GM10847 (cell line): ENCODE results near the gene CPSF4L.

Experiments
- POLR2A ChIP-seq: IDR thresholded peaks from 2 replicates; pipeline ENCODE4 v1.6.1; 2011; ENCODE audit not compliant: insufficient read length; ENCODE audit errors: extremely low read depth

The CPSF4L gene

GRCh38 chr17:73231841-73232586, 29.7 kb downstream of the CPSF4L start:
- peak; percentile 62 for TF ChIP-seq POLR2A

- TF ChIP-seq POLR2A, result no peak
These were observed 30.3 kb downstream of the CPSF4L start for GRCh38 chr17:73231395-73231794.

DNA sequence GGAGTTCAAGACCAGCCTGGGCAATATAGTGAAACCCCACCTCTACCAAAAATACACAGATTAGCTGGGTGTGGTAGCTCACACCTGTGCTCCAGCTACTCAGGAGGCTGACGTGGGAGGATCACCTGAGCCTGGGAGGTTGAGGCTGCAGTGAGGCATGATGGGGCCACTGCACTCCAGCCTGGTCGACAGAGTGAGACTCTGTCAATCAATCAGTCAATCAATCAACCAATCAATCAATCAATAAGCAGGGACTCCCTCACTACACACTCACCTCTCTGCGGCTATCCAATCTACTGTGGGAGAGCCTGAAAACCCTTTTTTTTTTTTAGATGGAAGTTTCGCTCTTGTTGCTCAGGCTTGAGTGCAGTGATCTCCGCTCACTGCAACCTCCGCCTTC, 31.6 kb downstream of the CPSF4L start:
- TF ChIP-seq POLR2A, result no peak

GRCh38 chr17:73228748-73229236, 32.9 kb downstream of the CPSF4L start:
- TF ChIP-seq POLR2A, result no peak

DNA sequence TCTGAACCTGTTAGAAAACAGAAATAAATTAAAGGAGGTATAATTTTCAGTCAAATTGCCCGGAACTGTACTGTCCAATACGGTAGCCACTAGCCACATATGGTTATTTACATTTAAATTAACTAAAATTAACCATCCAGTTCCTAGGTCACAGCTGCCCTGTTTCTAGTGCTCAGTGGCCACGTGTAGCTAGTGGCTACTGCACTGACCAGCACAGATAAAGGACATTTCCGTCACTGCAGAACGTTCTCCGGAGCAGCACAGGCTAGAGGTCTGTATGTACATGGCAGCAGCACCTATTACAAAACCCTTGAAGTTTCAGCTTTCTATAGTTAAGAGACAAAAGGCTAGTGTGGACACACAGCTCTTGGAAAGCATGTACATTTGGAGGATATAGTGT, 33.7 kb downstream of the CPSF4L start:
- no peak for TF ChIP-seq POLR2A

DNA sequence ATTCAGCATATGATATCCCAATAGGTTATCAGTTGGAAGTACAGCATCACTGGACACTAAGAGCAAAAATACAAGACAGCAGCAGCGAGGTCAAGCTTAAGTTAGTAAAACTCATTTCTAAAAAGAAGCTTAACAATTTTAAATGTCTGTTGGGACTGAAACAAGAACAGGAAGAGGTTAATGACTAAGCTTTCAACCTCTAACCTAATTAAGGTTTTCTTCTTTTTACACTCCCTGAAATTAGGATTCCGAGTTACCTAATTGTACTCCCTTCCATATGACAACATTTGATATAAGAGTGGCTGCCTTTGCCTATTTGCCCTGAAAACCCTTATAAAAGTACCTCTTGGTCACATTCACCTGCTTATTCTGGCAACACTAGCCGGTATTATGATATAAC, 34.3 kb downstream of the CPSF4L start:
- TF ChIP-seq POLR2A, result no peak

- no peak for TF ChIP-seq POLR2A
These were observed 35.0 kb downstream of the CPSF4L start for GRCh38 chr17:73226556-73227172.

GRCh38 chr17:73224663-73225305, 36.9 kb downstream of the CPSF4L start:
- TF ChIP-seq POLR2A, result no peak

GRCh38 chr17:73224237-73224636, 37.4 kb downstream of the CPSF4L start:
- no peak for TF ChIP-seq POLR2A

DNA sequence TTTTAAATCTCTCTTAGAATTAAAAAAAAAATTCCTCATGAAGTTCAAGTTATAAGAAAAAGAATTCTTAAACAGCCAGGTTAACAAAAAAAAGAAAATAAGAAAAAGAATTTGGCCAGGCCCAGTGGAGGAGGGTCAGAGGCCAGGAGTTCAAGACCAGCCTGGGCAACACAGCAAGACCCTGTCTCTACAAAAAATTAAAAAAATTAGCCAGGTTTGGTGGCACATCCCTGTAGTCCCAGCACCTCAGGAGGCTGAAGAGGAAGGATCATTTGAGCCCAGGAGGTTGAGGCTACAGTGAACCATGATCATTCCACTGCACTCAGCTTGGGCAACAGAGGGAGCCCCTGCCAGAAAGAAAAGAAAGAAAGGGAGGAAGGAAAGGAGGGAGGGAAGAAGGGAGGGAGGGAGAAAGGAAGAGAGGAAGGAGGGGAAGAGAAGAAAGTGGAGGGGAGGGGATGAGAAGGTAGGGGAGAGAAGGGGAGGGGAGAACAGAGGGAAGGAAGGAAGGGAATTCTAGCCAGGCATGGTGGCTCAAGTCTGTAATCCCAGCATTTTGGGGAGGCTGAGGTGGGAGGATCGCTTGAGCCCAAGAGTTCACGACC, 38.0 kb downstream of the CPSF4L start:
- no peak for TF ChIP-seq POLR2A

GRCh38 chr17:73215447-73215846, 46.2 kb downstream of the CPSF4L start:
- TF ChIP-seq POLR2A, result no peak

GRCh38 chr17:73214851-73215250, 46.8 kb downstream of the CPSF4L start:
- TF ChIP-seq POLR2A, result no peak

- no peak for TF ChIP-seq POLR2A
These were observed 47.7 kb downstream of the CPSF4L start for GRCh38 chr17:73214008-73214407.

DNA sequence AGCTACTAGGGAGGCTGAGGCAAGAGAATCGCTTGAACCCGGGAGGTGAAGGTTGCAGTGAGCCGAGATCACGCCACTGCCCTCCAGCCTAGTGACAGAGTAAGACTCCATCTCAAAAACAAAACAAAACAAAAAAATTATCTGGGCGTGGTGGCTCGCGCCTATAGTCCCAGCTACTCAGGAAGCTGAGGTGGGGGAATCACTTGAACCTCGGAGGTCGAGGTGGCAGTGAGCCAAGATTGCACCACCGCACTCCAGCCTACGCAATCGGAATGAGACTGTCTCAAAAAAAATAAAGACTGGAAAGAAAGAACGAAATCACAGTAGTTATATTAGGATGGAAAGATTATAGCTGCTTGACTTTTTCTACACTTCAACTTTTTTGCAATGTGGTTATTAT, 49.9 kb downstream of the CPSF4L start:
- no peak for TF ChIP-seq POLR2A

DNA sequence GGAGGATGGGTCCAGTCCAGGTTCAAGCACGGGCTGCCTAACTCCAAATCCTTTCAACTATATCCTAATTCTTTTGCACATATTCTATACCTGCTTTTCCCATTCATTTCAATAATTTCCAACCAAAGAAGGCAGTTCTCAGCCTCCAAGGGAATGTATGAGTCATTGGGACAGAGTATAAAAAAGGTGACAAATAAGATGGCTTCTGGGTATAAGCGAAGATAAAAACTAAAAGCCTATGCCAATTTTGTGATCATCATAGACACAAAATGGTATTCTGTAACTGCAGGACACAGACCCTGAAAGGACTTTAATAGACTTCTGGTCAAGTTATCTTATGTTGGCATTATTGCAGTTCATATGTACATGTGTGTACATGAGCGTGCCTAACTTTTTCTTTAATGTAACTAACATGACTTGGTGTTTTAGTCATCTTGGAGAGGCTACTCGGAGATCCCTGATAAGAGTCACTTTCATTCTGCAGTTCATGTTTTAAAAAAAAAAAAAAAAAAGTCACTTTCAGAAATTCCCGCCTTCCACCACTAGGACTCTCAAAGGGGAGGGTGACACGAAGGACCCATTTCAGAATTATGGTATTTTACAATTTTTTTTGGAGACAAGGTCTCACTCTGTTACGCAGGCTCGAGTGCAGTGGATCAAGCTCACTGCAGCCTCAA, 51.5 kb downstream of the CPSF4L start:
- TF ChIP-seq POLR2A, result no peak
